IMR-90 (cell line): ENCODE data around the gene AADACL4.

Experiments used
- BHLHE40 ChIP-seq: fragments of 150-350 bp; IDR thresholded peaks from 2 replicates; pipeline ENCODE4 v1.6.1; 2016; ENCODE audit warnings: mild to moderate bottlenecking, low read depth, low read length
- CEBPB ChIP-seq: IDR thresholded peaks from 2 replicates; pipeline ENCODE4 v1.6.1; 2012; ENCODE audit warnings: low read depth, low read length, improper control_type of control experiment
- CHD1 ChIP-seq: IDR thresholded peaks from 2 replicates; pipeline ENCODE4 v1.6.1; 2012; ENCODE audit warnings: low read depth, low read length, improper control_type of control experiment
- POLR2A ChIP-seq: IDR thresholded peaks from 2 replicates; pipeline ENCODE4 v1.6.1; 2012; ENCODE audit warnings: mild to moderate bottlenecking, low read depth, low read length
- TF ChIP-seq, protein P1 (sequence below): conservative IDR thresholded peaks from 2 replicates; pipeline ENCODE4 v1.5.1; 2012; ENCODE audit warnings: mild to moderate bottlenecking, low read depth, low read length, improper control_type of control experiment

DNA sequence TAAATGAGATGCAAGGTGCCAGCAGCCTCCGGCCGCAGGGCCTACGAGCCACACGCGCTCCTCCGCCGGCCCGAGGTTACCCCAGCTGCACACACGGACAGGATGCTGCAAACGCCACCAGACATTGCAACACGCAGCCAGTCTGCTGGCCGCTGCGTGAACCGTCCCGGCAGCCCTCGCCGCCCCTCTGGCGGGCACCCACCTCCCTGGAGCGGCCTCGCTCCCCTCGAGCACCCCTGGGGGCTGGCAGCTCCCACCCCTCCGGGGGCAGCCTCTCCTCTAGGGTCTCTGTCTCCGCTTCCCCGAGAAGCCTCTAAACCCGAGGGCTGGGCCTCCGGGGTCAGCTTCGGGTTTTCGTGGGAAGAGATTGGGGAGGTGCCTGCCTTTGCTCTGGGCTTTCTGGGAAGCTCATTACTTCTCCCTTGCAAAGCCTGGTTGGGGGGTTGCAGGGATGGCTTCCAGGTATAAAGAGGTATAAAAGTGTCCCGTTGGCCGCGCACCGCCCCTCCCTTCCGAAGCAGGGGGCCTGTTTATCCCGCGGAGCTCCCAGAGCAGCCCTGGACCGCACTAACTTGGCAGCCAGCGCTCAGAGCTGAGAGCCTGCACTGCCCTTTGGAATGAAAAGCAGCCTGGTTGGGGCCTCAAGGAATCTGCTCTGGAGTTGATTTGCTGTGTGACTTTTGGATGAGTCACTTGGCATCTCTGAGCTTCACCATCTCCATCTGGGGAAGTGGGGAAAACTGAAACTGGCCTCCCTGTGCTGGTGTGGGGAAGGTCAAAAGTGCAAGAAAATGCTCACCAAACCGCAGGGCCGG, 47.7 kb upstream of the AADACL4 start:
- TF ChIP-seq, protein P1, sequence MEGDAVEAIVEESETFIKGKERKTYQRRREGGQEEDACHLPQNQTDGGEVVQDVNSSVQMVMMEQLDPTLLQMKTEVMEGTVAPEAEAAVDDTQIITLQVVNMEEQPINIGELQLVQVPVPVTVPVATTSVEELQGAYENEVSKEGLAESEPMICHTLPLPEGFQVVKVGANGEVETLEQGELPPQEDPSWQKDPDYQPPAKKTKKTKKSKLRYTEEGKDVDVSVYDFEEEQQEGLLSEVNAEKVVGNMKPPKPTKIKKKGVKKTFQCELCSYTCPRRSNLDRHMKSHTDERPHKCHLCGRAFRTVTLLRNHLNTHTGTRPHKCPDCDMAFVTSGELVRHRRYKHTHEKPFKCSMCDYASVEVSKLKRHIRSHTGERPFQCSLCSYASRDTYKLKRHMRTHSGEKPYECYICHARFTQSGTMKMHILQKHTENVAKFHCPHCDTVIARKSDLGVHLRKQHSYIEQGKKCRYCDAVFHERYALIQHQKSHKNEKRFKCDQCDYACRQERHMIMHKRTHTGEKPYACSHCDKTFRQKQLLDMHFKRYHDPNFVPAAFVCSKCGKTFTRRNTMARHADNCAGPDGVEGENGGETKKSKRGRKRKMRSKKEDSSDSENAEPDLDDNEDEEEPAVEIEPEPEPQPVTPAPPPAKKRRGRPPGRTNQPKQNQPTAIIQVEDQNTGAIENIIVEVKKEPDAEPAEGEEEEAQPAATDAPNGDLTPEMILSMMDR, result no peak
- TF ChIP-seq POLR2A, result peak; percentile 73
- no peak for TF ChIP-seq CHD1
- peak; percentile 77 for TF ChIP-seq BHLHE40
- peak; percentile 100 for TF ChIP-seq CEBPB
